ENCODE measurements around the gene CSMD2.

Gene CSMD2

GRCh38 chr1:33820804-33821203 lies 344.2 kb downstream of the CSMD2 start:
- no peak for TF ChIP-seq L3MBTL2 (conservative IDR thresholded peaks at IDR 0.05)
- TF ChIP-seq FOXA1 (IDR thresholded peaks at IDR 0.05), result no peak
- TF ChIP-seq LEF1 (IDR thresholded peaks at IDR 0.05; ENCODE audit: borderline replicate concordance), result no peak
- no peak for TF ChIP-seq FOXM1 (IDR thresholded peaks at IDR 0.05; ENCODE audit: borderline replicate concordance)
- no peak for TF ChIP-seq SUZ12 (IDR thresholded peaks at IDR 0.05)
- TF ChIP-seq FOXK2 (IDR thresholded peaks at IDR 0.05), result no peak
- TF ChIP-seq CTBP1 (IDR thresholded peaks at IDR 0.05; ENCODE audit: borderline replicate concordance), result no peak
- DNase-seq (ENCODE audit: extremely low spot score), result no peak
- CTCF ChIA-PET, result no interaction called here
- POLR2A ChIA-PET, result no interaction called here

GRCh38 chr1:33819913-33820311 lies 345.1 kb downstream of the CSMD2 start:
- TF ChIP-seq FOXM1 (IDR thresholded peaks at IDR 0.05; ENCODE audit: borderline replicate concordance), result no peak
- TF ChIP-seq ZNF384 (IDR thresholded peaks at IDR 0.05), result no peak
- no peak for TF ChIP-seq CTBP1 (IDR thresholded peaks at IDR 0.05; ENCODE audit: borderline replicate concordance)
- TF ChIP-seq, protein P1, sequence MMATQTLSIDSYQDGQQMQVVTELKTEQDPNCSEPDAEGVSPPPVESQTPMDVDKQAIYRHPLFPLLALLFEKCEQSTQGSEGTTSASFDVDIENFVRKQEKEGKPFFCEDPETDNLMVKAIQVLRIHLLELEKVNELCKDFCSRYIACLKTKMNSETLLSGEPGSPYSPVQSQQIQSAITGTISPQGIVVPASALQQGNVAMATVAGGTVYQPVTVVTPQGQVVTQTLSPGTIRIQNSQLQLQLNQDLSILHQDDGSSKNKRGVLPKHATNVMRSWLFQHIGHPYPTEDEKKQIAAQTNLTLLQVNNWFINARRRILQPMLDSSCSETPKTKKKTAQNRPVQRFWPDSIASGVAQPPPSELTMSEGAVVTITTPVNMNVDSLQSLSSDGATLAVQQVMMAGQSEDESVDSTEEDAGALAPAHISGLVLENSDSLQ (IDR thresholded peaks at IDR 0.05), result no peak
- no peak for TF ChIP-seq NFRKB (IDR thresholded peaks at IDR 0.05)
- no peak for TF ChIP-seq TARDBP (IDR thresholded peaks at IDR 0.05)
- TF ChIP-seq SUZ12 (IDR thresholded peaks at IDR 0.05), result no peak
- no peak for TF ChIP-seq ELF4 (IDR thresholded peaks at IDR 0.05)
- TF ChIP-seq LEF1 (IDR thresholded peaks at IDR 0.05; ENCODE audit: borderline replicate concordance), result no peak
- TF ChIP-seq FOXK2 (IDR thresholded peaks at IDR 0.05), result no peak
- no peak for TF ChIP-seq FOXA1 (IDR thresholded peaks at IDR 0.05)
- no peak for TF ChIP-seq ARNT (IDR thresholded peaks at IDR 0.05)
- TF ChIP-seq L3MBTL2 (conservative IDR thresholded peaks at IDR 0.05), result no peak
- no peak for TF ChIP-seq BHLHE40 (IDR thresholded peaks at IDR 0.05; ENCODE audit: borderline replicate concordance)
- no peak for TF ChIP-seq HDGF (IDR thresholded peaks at IDR 0.05; ENCODE audit: borderline replicate concordance)
- no peak for TF ChIP-seq SP1 (IDR thresholded peaks at IDR 0.05)
- no peak for DNase-seq (ENCODE audit: extremely low spot score)
- ChIA-PET POLR2A (no interaction called here), CTCF (no interaction called here)

GRCh38 chr1:33819290-33819912 lies 345.6 kb downstream of the CSMD2 start:
- TF ChIP-seq BHLHE40 (IDR thresholded peaks at IDR 0.05; ENCODE audit: borderline replicate concordance), result no peak
- CTCF ChIA-PET, result no interaction called here
- POLR2A ChIA-PET, result no interaction called here
- no peak for DNase-seq (ENCODE audit: extremely low spot score)

- TF ChIP-seq, protein P1 (IDR thresholded peaks at IDR 0.05), result no peak
- TF ChIP-seq HDGF (IDR thresholded peaks at IDR 0.05; ENCODE audit: borderline replicate concordance), result no peak
- no peak for TF ChIP-seq BHLHE40 (IDR thresholded peaks at IDR 0.05; ENCODE audit: borderline replicate concordance)
- no peak for TF ChIP-seq TARDBP (IDR thresholded peaks at IDR 0.05)
- TF ChIP-seq SP1 (IDR thresholded peaks at IDR 0.05), result no peak
- no peak for TF ChIP-seq L3MBTL2 (conservative IDR thresholded peaks at IDR 0.05)
- no peak for TF ChIP-seq FOXA1 (IDR thresholded peaks at IDR 0.05)
- no peak for TF ChIP-seq NFRKB (IDR thresholded peaks at IDR 0.05)
- TF ChIP-seq CTBP1 (IDR thresholded peaks at IDR 0.05; ENCODE audit: borderline replicate concordance), result no peak
- ChIA-PET CTCF (no interaction called here), POLR2A (no interaction called here)
- no peak for DNase-seq (ENCODE audit: extremely low spot score)
Measured at GRCh38 chr1:33818071-33818470, 347.0 kb downstream of the CSMD2 start.

DNA sequence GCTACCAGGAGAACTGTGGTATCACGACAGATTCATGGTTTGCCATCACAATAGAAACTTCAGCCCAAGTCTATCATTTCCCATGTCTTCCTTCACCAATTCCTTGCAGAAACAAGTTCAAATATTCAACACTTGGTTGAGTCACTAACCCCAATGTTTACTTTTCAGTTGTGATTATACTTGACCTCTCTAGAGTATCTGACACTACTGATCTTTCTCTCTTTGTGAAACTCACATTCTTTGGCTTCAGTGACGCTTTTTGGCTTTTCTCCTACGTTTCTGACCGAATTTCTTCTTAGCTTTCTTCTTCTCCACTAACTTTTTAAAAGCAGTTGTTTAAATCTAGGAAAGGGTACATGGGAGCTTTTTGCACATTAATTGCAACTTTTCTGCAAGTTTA lies 350.0 kb downstream of the CSMD2 start:
- ChIA-PET CTCF (no interaction called here), POLR2A (no interaction called here)
- no peak for DNase-seq (ENCODE audit: extremely low spot score)
- TF ChIP-seq SP1 (IDR thresholded peaks at IDR 0.05) (no peak), HDGF (IDR thresholded peaks at IDR 0.05; ENCODE audit: borderline replicate concordance) (no peak), ZNF384 (IDR thresholded peaks at IDR 0.05) (no peak), SUZ12 (IDR thresholded peaks at IDR 0.05) (no peak), L3MBTL2 (conservative IDR thresholded peaks at IDR 0.05) (no peak), ELF4 (IDR thresholded peaks at IDR 0.05) (no peak), CTBP1 (IDR thresholded peaks at IDR 0.05; ENCODE audit: borderline replicate concordance) (no peak), FOXK2 (IDR thresholded peaks at IDR 0.05) (no peak), FOXA1 (IDR thresholded peaks at IDR 0.05) (no peak), LEF1 (IDR thresholded peaks at IDR 0.05; ENCODE audit: borderline replicate concordance) (no peak), ARNT (IDR thresholded peaks at IDR 0.05) (no peak), BHLHE40 (IDR thresholded peaks at IDR 0.05; ENCODE audit: borderline replicate concordance) (no peak), NFRKB (IDR thresholded peaks at IDR 0.05) (no peak)
- TF ChIP-seq, protein P1 (IDR thresholded peaks at IDR 0.05), result no peak

GRCh38 chr1:33814166-33814565 lies 350.9 kb downstream of the CSMD2 start:
- TF ChIP-seq CTBP1 (IDR thresholded peaks at IDR 0.05; ENCODE audit: borderline replicate concordance), result no peak
- CTCF ChIA-PET, result no interaction called here
- DNase-seq (ENCODE audit: extremely low spot score), result no peak

GRCh38 chr1:33810571-33810970 lies 354.5 kb downstream of the CSMD2 start:
- DNase-seq (ENCODE audit: extremely low spot score), result no peak
- TF ChIP-seq, protein P1 (IDR thresholded peaks at IDR 0.05), result no peak
- TF ChIP-seq L3MBTL2 (conservative IDR thresholded peaks at IDR 0.05), result no peak
- no peak for TF ChIP-seq ZNF384 (IDR thresholded peaks at IDR 0.05)
- TF ChIP-seq CTBP1 (IDR thresholded peaks at IDR 0.05; ENCODE audit: borderline replicate concordance), result no peak
- TF ChIP-seq FOXA1 (IDR thresholded peaks at IDR 0.05), result no peak
- no peak for TF ChIP-seq SUZ12 (IDR thresholded peaks at IDR 0.05)
- TF ChIP-seq TARDBP (IDR thresholded peaks at IDR 0.05), result no peak
- TF ChIP-seq ARNT (IDR thresholded peaks at IDR 0.05), result no peak
- no peak for TF ChIP-seq FOXM1 (IDR thresholded peaks at IDR 0.05; ENCODE audit: borderline replicate concordance)
- no peak for TF ChIP-seq SP1 (IDR thresholded peaks at IDR 0.05)
- no peak for TF ChIP-seq HDGF (IDR thresholded peaks at IDR 0.05; ENCODE audit: borderline replicate concordance)
- no peak for TF ChIP-seq LEF1 (IDR thresholded peaks at IDR 0.05; ENCODE audit: borderline replicate concordance)
- no peak for TF ChIP-seq FOXK2 (IDR thresholded peaks at IDR 0.05)
- no peak for TF ChIP-seq ELF4 (IDR thresholded peaks at IDR 0.05)
- CTCF ChIA-PET, result no interaction called here
- POLR2A ChIA-PET, result no interaction called here

More at GRCh38 chr1:33814166-33814565, 350.9 kb downstream of the CSMD2 start:
- POLR2A ChIA-PET, result no interaction called here

Data from HEK293T (cell line).